NB4 (cell line): Measurements from ENCODE around the gene JAZF1.

Experiments
- DNase-seq: peaks from one replicate; pipeline ENCODE4 v3.0.0; 2010; ENCODE audit warnings: low read depth
- H3K4me3 ChIP-seq: one replicate; pipeline ENCODE4 v1.5.1; 2011; ENCODE audit warnings: mild to moderate bottlenecking, low read depth, low read length, moderate library complexity
- CTCF ChIP-seq: IDR thresholded peaks from one replicate; pipeline ENCODE4 v1.5.1; 2012; ENCODE audit warnings: low read depth, low read length
- MAX ChIP-seq: IDR thresholded peaks from 2 replicates; pipeline ENCODE4 v1.6.1; 2011; ENCODE audit warnings: low read depth, low read length
- MYC ChIP-seq: IDR thresholded peaks from 2 replicates; pipeline ENCODE4 v1.6.1; 2011; ENCODE audit warnings: low read depth, low read length
- POLR2A ChIP-seq: IDR thresholded peaks from 2 replicates; pipeline ENCODE4 v1.6.1; 2011; ENCODE audit warnings: mild to moderate bottlenecking; ENCODE audit not compliant: insufficient read length; ENCODE audit errors: extremely low read depth

The JAZF1 gene

GRCh38 chr7:28208506-28208905 is 27.9 kb upstream of the JAZF1 start:
- TF ChIP-seq POLR2A: no peak
- TF ChIP-seq CTCF: no peak
- TF ChIP-seq MYC: no peak
- TF ChIP-seq MAX: no peak
- DNase-seq: no peak
- no peak overlapping the region for H3K4me3 ChIP-seq

- TF ChIP-seq POLR2A (no peak), MYC (no peak), MAX (no peak), CTCF (no peak)
- peak; percentile 59 for DNase-seq
- no peak overlapping the region for H3K4me3 ChIP-seq
These were observed 27.0 kb upstream of the JAZF1 start for GRCh38 chr7:28207486-28208158.

- DNase-seq: no peak
- TF ChIP-seq MYC (no peak), MAX (no peak), CTCF (no peak), POLR2A (no peak)
- no peak overlapping the region for H3K4me3 ChIP-seq
These were observed 24.9 kb upstream of the JAZF1 start for GRCh38 chr7:28205506-28205905.

GRCh38 chr7:28203508-28204240 is 23.1 kb upstream of the JAZF1 start:
- H3K4me3 ChIP-seq: no peak overlapping the region
- TF ChIP-seq POLR2A (no peak), CTCF (no peak), MYC (no peak), MAX (no peak)
- DNase-seq: peak; percentile 36

GRCh38 chr7:28202222-28202621 is 21.6 kb upstream of the JAZF1 start:
- TF ChIP-seq MYC (no peak), POLR2A (no peak), CTCF (no peak), MAX (no peak)
- no peak for DNase-seq

More at GRCh38 chr7:28202222-28202621, 21.6 kb upstream of the JAZF1 start:
- H3K4me3 ChIP-seq: no peak overlapping the region
